ENCODE measurements around the gene PDE7B.

PDE7B gene

GRCh38 chr6:136059308-136059707, 207.8 kb downstream of the PDE7B start:
- no peaks in the 10 kb centered on the region for H3K9me2 ChIP-seq (replicated peaks; ENCODE audit: insufficient read depth, low read length)
- no peak overlapping the region for H3K27ac ChIP-seq (ENCODE audit: low read length)
- no peak for TF ChIP-seq EZH2 (optimal IDR thresholded peaks at IDR 0.05; ENCODE audit: low read depth, low read length)
- no peak for TF ChIP-seq CTCF (IDR thresholded peaks at IDR 0.05; ENCODE audit: low read length)
- TF ChIP-seq EZH2phosphoT487 (IDR thresholded peaks at IDR 0.05; ENCODE audit: low read length): no peak
- no peak overlapping the region for H3K4me3 ChIP-seq (ENCODE audit: low read length)
- no peak for DNase-seq
- no peak overlapping the region for H3K9ac ChIP-seq (ENCODE audit: low read length)
- no peaks in the 10 kb centered on the region for H3K36me3 ChIP-seq (replicated peaks; ENCODE audit: insufficient read depth, low read length)
- no peaks in the 10 kb centered on the region for H4K20me1 ChIP-seq (ENCODE audit: insufficient read depth, low read length)
- H3K4me1 ChIP-seq (ENCODE audit: low read length): no peaks in the 10 kb centered on the region
- H3K4me2 ChIP-seq (ENCODE audit: low read depth, low read length): no peak overlapping the region
- H3F3A ChIP-seq (ENCODE audit: insufficient read depth, low read length): no peaks in the 10 kb centered on the region
- H3K9me3 ChIP-seq (replicated peaks; ENCODE audit: insufficient read depth, low read length): no peaks in the 10 kb centered on the region
- H2AFZ ChIP-seq (ENCODE audit: low read length): no peak overlapping the region
- no peaks in the 10 kb centered on the region for H3K27me3 ChIP-seq (replicated peaks; ENCODE audit: insufficient read depth, low read length)
- no peaks in the 10 kb centered on the region for H3K79me2 ChIP-seq (ENCODE audit: low read length)

DNA sequence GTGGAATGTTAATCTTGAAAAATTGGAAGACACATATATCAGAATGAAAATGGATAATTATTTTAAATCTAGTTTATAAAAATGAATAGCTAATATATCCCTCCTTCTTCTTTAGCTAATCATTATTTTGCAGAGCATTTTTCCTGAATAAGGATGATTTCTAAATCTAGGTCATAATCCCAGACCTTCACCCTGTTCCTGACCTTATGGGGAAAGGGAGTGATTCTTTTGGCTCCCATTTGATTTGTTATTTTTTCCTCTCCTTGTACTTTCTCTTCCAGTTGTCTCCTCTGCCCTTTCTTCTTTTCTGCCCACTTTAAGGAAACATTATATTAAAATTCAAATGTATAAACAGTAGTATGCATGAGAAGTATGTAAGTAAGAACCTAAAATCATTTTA, 208.6 kb downstream of the PDE7B start:
- H4K20me1 ChIP-seq (ENCODE audit: insufficient read depth, low read length): no peaks in the 10 kb centered on the region
- TF ChIP-seq EZH2phosphoT487 (IDR thresholded peaks at IDR 0.05; ENCODE audit: low read length) (no peak), EZH2 (optimal IDR thresholded peaks at IDR 0.05; ENCODE audit: low read depth, low read length) (no peak), CTCF (IDR thresholded peaks at IDR 0.05; ENCODE audit: low read length) (no peak)
- no peaks in the 10 kb centered on the region for H3F3A ChIP-seq (ENCODE audit: insufficient read depth, low read length)
- H3K27me3 ChIP-seq (replicated peaks; ENCODE audit: insufficient read depth, low read length): no peaks in the 10 kb centered on the region
- no peaks in the 10 kb centered on the region for H3K9me3 ChIP-seq (replicated peaks; ENCODE audit: insufficient read depth, low read length)
- no peak overlapping the region for H2AFZ ChIP-seq (ENCODE audit: low read length)
- H3K79me2 ChIP-seq (ENCODE audit: low read length): no peaks in the 10 kb centered on the region
- H3K4me2 ChIP-seq (ENCODE audit: low read depth, low read length): no peak overlapping the region
- H3K4me3 ChIP-seq (ENCODE audit: low read length): no peak overlapping the region
- H3K9ac ChIP-seq (ENCODE audit: low read length): no peak overlapping the region
- H3K27ac ChIP-seq (ENCODE audit: low read length): no peak overlapping the region
- H3K36me3 ChIP-seq (replicated peaks; ENCODE audit: insufficient read depth, low read length): no peaks in the 10 kb centered on the region
- no peaks in the 10 kb centered on the region for H3K4me1 ChIP-seq (ENCODE audit: low read length)
- DNase-seq: no peak
- no peaks in the 10 kb centered on the region for H3K9me2 ChIP-seq (replicated peaks; ENCODE audit: insufficient read depth, low read length)

DNA sequence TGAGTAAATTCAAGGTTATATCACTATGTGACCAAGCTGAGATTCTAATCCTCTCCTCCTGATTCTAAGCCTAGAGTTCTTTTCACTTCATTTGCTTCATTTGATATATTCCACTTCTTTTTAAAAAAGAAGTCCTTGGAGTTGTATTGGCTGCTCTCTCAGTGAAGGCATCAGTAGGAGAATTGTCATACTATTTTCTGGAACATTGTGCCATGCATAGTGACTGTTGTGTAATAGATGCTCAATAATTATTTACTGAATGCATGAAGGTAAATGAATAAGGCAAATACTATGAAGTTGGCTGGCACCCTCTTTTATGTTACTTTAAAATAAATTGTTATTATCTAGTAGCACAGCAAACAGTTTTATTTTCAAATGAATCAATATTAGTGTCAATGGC, 209.3 kb downstream of the PDE7B start:
- H3K4me1 ChIP-seq (ENCODE audit: low read length): no peaks in the 10 kb centered on the region
- no peak overlapping the region for H3K4me2 ChIP-seq (ENCODE audit: low read depth, low read length)
- no peak overlapping the region for H3K9ac ChIP-seq (ENCODE audit: low read length)
- no peak for DNase-seq
- no peaks in the 10 kb centered on the region for H3K27me3 ChIP-seq (replicated peaks; ENCODE audit: insufficient read depth, low read length)
- no peaks in the 10 kb centered on the region for H3K9me3 ChIP-seq (replicated peaks; ENCODE audit: insufficient read depth, low read length)
- H3K9me2 ChIP-seq (replicated peaks; ENCODE audit: insufficient read depth, low read length): no peaks in the 10 kb centered on the region
- H3K36me3 ChIP-seq (replicated peaks; ENCODE audit: insufficient read depth, low read length): no peaks in the 10 kb centered on the region
- H3K79me2 ChIP-seq (ENCODE audit: low read length): no peaks in the 10 kb centered on the region
- H3F3A ChIP-seq (ENCODE audit: insufficient read depth, low read length): no peaks in the 10 kb centered on the region
- no peaks in the 10 kb centered on the region for H4K20me1 ChIP-seq (ENCODE audit: insufficient read depth, low read length)
- TF ChIP-seq EZH2 (optimal IDR thresholded peaks at IDR 0.05; ENCODE audit: low read depth, low read length) (no peak), CTCF (IDR thresholded peaks at IDR 0.05; ENCODE audit: low read length) (no peak), EZH2phosphoT487 (IDR thresholded peaks at IDR 0.05; ENCODE audit: low read length) (no peak)
- H3K27ac ChIP-seq (ENCODE audit: low read length): no peak overlapping the region
- no peak overlapping the region for H3K4me3 ChIP-seq (ENCODE audit: low read length)
- no peak overlapping the region for H2AFZ ChIP-seq (ENCODE audit: low read length)

Data from MM.1S (cell line).